HEK293 (cell line): Measurements from ENCODE around the gene CACNB4.

Source experiments
- CTCF ChIA-PET: fragments of 350-600 bp; formaldehyde crosslinking; extraction: SDS; loops from one replicate; lab custom pipeline; 2021; ENCODE audit warnings: antibody characterized with exemption; lab: Yijun Ruan, JAX
- POLR2A ChIA-PET: fragments of 300-600 bp; formaldehyde crosslinking; extraction: SDS; loops from one replicate; lab custom pipeline; 2020; ENCODE audit warnings: antibody characterized with exemption, inconsistent platforms; lab: Yijun Ruan, JAX
- H3K27ac ChIP-seq: fragments of 200-500 bp; sonication (Bioruptor generic); 2 replicates; pipeline ENCODE4 v1.5.1; 2014; ENCODE audit warnings: low read depth, low read length, control low read depth, inconsistent platforms; ENCODE audit errors: extremely low read depth
- H3K36me3 ChIP-seq, 2 experiments: fragments of 200-500 bp in 1 of 2; sonication (Bioruptor generic) in 1 of 2; 1 replicate in 1 of 2; 2 replicates in 1 of 2; pipeline ENCODE4 v1.5.1; 2014 to 2017; ENCODE audit warnings: inconsistent platforms in 2 of 2, low read length in 2 of 2; ENCODE audit not compliant: control insufficient read depth in 2 of 2, insufficient read depth in 1 of 2
- H3K4me1 ChIP-seq: fragments of 200-500 bp; sonication (Bioruptor generic); 2 replicates; pipeline ENCODE4 v1.5.1; 2014; ENCODE audit warnings: mild to moderate bottlenecking, low read length, inconsistent platforms; ENCODE audit not compliant: control insufficient read depth, insufficient read depth
- H3K4me3 ChIP-seq: 2 replicates; pipeline ENCODE4 v1.5.1; 2011; ENCODE audit warnings: low read depth, mild to moderate bottlenecking, control low read depth, low read length, moderate library complexity
- H3K9me3 ChIP-seq: fragments of 200-500 bp; sonication (Bioruptor generic); 2 replicates; pipeline ENCODE4 v1.5.1; 2014; ENCODE audit warnings: low read depth, low read length, inconsistent platforms; ENCODE audit not compliant: control insufficient read depth, insufficient read depth
- BCL11A ChIP-seq: fragments of 450-650 bp; formaldehyde crosslinking; IDR thresholded peaks from 2 replicates; pipeline ENCODE4 v1.5.1; 2016; ENCODE audit warnings: low read depth, missing biosample characterization, missing genetic modification characterization
- EGR2 ChIP-seq: fragments of 450-650 bp; formaldehyde crosslinking; IDR thresholded peaks from 2 replicates; pipeline ENCODE4 v1.5.1; 2016; ENCODE audit warnings: low read depth, missing biosample characterization, missing genetic modification characterization
- GLIS1 ChIP-seq: fragments of 450-650 bp; formaldehyde crosslinking; IDR thresholded peaks from 2 replicates; pipeline ENCODE4 v1.5.1; 2016; ENCODE audit warnings: missing biosample characterization, missing genetic modification characterization
- IKZF3 ChIP-seq: fragments of 450-650 bp; IDR thresholded peaks from 2 replicates; pipeline ENCODE4 v1.5.0; 2018; ENCODE audit warnings: missing biosample characterization, mild to moderate bottlenecking, missing genetic modification characterization, moderate library complexity
- KLF16 ChIP-seq: fragments of 450-650 bp; formaldehyde crosslinking; IDR thresholded peaks from 2 replicates; pipeline ENCODE4 v1.5.1; 2017; ENCODE audit warnings: missing biosample characterization, missing genetic modification characterization
- MEIS1 ChIP-seq: sonication (generic); formaldehyde crosslinking; IDR thresholded peaks from 2 replicates; pipeline ENCODE4 v1.8.1; 2022; ENCODE audit warnings: missing genetic modification reagents, mild to moderate bottlenecking, borderline replicate concordance
- OSR2 ChIP-seq: fragments of 450-650 bp; formaldehyde crosslinking; IDR thresholded peaks from 2 replicates; pipeline ENCODE4 v1.5.1; 2016; ENCODE audit warnings: missing biosample characterization, missing genetic modification characterization
- REPIN1 ChIP-seq: fragments of 450-650 bp; formaldehyde crosslinking; IDR thresholded peaks from 2 replicates; pipeline ENCODE4 v1.5.1; 2017; ENCODE audit warnings: missing biosample characterization, missing genetic modification characterization, low read depth
- REST ChIP-seq: fragments of 450-650 bp; formaldehyde crosslinking; IDR thresholded peaks from 2 replicates; pipeline ENCODE4 v1.5.1; 2016; ENCODE audit warnings: missing biosample characterization, missing genetic modification characterization
- SALL2 ChIP-seq: fragments of 450-650 bp; formaldehyde crosslinking; IDR thresholded peaks from 2 replicates; pipeline ENCODE4 v1.5.0; 2017; ENCODE audit warnings: missing biosample characterization, mild to moderate bottlenecking, missing genetic modification characterization, borderline replicate concordance
- ZBTB44 ChIP-seq: fragments of 450-650 bp; IDR thresholded peaks from 2 replicates; pipeline ENCODE4 v1.5.1; 2018; ENCODE audit warnings: missing biosample characterization, mild to moderate bottlenecking, missing genetic modification characterization
- ZEB2 ChIP-seq: fragments of 450-650 bp; formaldehyde crosslinking; IDR thresholded peaks from 2 replicates; pipeline ENCODE4 v1.5.1; 2016; ENCODE audit warnings: missing biosample characterization, missing genetic modification characterization
- ZNF112 ChIP-seq: fragments of 450-650 bp; formaldehyde crosslinking; IDR thresholded peaks from 2 replicates; pipeline ENCODE4 v1.5.0; 2017; ENCODE audit warnings: missing biosample characterization, missing genetic modification characterization
- ZNF133 ChIP-seq: fragments of 450-650 bp; formaldehyde crosslinking; IDR thresholded peaks from 2 replicates; pipeline ENCODE4 v1.5.1; 2016; ENCODE audit warnings: missing biosample characterization, missing genetic modification characterization
- ZNF174 ChIP-seq: fragments of 450-650 bp; formaldehyde crosslinking; IDR thresholded peaks from 2 replicates; pipeline ENCODE4 v1.5.0; 2017; ENCODE audit warnings: missing biosample characterization, mild to moderate bottlenecking, missing genetic modification characterization
- ZNF24 ChIP-seq: fragments of 450-650 bp; formaldehyde crosslinking; IDR thresholded peaks from 2 replicates; pipeline ENCODE4 v1.5.1; 2016; ENCODE audit warnings: missing biosample characterization, missing genetic modification characterization
- ZNF350 ChIP-seq: fragments of 450-650 bp; formaldehyde crosslinking; IDR thresholded peaks from 2 replicates; pipeline ENCODE4 v1.5.0; 2017; ENCODE audit warnings: missing biosample characterization, mild to moderate bottlenecking, missing genetic modification characterization
- ZNF530 ChIP-seq: fragments of 450-650 bp; formaldehyde crosslinking; IDR thresholded peaks from 2 replicates; pipeline ENCODE4 v1.5.1; 2016; ENCODE audit warnings: low read depth, missing biosample characterization, missing genetic modification characterization
- ZNF600 ChIP-seq: fragments of 450-650 bp; formaldehyde crosslinking; IDR thresholded peaks from 2 replicates; pipeline ENCODE4 v1.5.1; 2016; ENCODE audit warnings: missing biosample characterization, missing genetic modification characterization
- ZNF629 ChIP-seq: fragments of 450-650 bp; formaldehyde crosslinking; IDR thresholded peaks from 2 replicates; pipeline ENCODE4 v1.5.1; 2017; ENCODE audit warnings: missing biosample characterization, missing genetic modification characterization
- ZNF660 ChIP-seq: fragments of 450-650 bp; IDR thresholded peaks from 2 replicates; pipeline ENCODE4 v1.5.1; 2018; ENCODE audit warnings: missing biosample characterization, mild to moderate bottlenecking, missing genetic modification characterization
- ZNF747 ChIP-seq: fragments of 450-650 bp; formaldehyde crosslinking; IDR thresholded peaks from 2 replicates; pipeline ENCODE4 v1.5.1; 2016; ENCODE audit warnings: missing biosample characterization, missing genetic modification characterization
- ZNF76 ChIP-seq: fragments of 450-650 bp; formaldehyde crosslinking; IDR thresholded peaks from 2 replicates; pipeline ENCODE4; 2016; ENCODE audit warnings: low read depth, missing biosample characterization, missing genetic modification characterization, borderline replicate concordance
- ZNF792 ChIP-seq: fragments of 450-650 bp; formaldehyde crosslinking; IDR thresholded peaks from 2 replicates; pipeline ENCODE4 v1.5.1; 2016; ENCODE audit warnings: missing biosample characterization, missing genetic modification characterization
- TF ChIP-seq, protein P1 (sequence below): fragments of 450-650 bp; formaldehyde crosslinking; optimal IDR thresholded peaks from 2 replicates; pipeline ENCODE3; 2016; ENCODE audit warnings: missing biosample characterization, mild to moderate bottlenecking, missing genetic modification characterization
- TF ChIP-seq, protein P2 (sequence below): fragments of 450-650 bp; formaldehyde crosslinking; IDR thresholded peaks from 2 replicates; pipeline ENCODE4 v1.5.1; 2016; ENCODE audit warnings: missing biosample characterization, missing genetic modification characterization
- TF ChIP-seq, protein P3 (sequence below): IDR thresholded peaks from 2 replicates; pipeline ENCODE4 v1.6.1; 2011; ENCODE audit warnings: mild to moderate bottlenecking, low read depth, low read length, borderline replicate concordance

CACNB4 gene

GRCh38 chr2:151945602-151946001 is 153.2 kb downstream of the CACNB4 start:
- Histone ChIP-seq H3K27ac (no peak overlapping the region), H3K4me3 (no peak overlapping the region), H3K4me1 (peaks cover 5% of the 10 kb centered on the region), H3K36me3 (no peaks in the 10 kb centered on the region), H3K9me3 (no peaks in the 10 kb centered on the region)
- ChIA-PET CTCF (no interaction called here), POLR2A (no interaction called here)
- no peak for TF ChIP-seq GLIS1 (tag by site-specific recombination)
- no peak for TF ChIP-seq ZNF629 (tag by site-specific recombination)
- no peak for TF ChIP-seq ZNF792 (tag by site-specific recombination)
- no peak for TF ChIP-seq KLF16 (tag by site-specific recombination)
- no peak for TF ChIP-seq ZNF24
- TF ChIP-seq EGR2 (tag by site-specific recombination), result no peak
- TF ChIP-seq, protein P1, sequence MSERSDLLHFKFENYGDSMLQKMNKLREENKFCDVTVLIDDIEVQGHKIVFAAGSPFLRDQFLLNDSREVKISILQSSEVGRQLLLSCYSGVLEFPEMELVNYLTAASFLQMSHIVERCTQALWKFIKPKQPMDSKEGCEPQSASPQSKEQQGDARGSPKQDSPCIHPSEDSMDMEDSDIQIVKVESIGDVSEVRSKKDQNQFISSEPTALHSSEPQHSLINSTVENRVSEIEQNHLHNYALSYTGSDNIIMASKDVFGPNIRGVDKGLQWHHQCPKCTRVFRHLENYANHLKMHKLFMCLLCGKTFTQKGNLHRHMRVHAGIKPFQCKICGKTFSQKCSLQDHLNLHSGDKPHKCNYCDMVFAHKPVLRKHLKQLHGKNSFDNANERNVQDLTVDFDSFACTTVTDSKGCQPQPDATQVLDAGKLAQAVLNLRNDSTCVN (tag by site-specific recombination), result no peak
- TF ChIP-seq BCL11A (tag by site-specific recombination), result no peak
- TF ChIP-seq, protein P2, sequence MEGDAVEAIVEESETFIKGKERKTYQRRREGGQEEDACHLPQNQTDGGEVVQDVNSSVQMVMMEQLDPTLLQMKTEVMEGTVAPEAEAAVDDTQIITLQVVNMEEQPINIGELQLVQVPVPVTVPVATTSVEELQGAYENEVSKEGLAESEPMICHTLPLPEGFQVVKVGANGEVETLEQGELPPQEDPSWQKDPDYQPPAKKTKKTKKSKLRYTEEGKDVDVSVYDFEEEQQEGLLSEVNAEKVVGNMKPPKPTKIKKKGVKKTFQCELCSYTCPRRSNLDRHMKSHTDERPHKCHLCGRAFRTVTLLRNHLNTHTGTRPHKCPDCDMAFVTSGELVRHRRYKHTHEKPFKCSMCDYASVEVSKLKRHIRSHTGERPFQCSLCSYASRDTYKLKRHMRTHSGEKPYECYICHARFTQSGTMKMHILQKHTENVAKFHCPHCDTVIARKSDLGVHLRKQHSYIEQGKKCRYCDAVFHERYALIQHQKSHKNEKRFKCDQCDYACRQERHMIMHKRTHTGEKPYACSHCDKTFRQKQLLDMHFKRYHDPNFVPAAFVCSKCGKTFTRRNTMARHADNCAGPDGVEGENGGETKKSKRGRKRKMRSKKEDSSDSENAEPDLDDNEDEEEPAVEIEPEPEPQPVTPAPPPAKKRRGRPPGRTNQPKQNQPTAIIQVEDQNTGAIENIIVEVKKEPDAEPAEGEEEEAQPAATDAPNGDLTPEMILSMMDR (tag by site-specific recombination), result no peak
- no peak for TF ChIP-seq ZNF600 (tag by site-specific recombination)
- no peak for TF ChIP-seq SALL2
- TF ChIP-seq, protein P3, sequence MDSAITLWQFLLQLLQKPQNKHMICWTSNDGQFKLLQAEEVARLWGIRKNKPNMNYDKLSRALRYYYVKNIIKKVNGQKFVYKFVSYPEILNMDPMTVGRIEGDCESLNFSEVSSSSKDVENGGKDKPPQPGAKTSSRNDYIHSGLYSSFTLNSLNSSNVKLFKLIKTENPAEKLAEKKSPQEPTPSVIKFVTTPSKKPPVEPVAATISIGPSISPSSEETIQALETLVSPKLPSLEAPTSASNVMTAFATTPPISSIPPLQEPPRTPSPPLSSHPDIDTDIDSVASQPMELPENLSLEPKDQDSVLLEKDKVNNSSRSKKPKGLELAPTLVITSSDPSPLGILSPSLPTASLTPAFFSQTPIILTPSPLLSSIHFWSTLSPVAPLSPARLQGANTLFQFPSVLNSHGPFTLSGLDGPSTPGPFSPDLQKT, result no peak
- TF ChIP-seq OSR2 (tag by site-specific recombination), result no peak
- no peak for TF ChIP-seq ZNF530 (tag by site-specific recombination)
- TF ChIP-seq ZNF350 (tag by site-specific recombination), result no peak
- no peak for TF ChIP-seq ZBTB44 (tag by site-specific recombination)
- no peak for TF ChIP-seq ZNF133 (tag by site-specific recombination)

GRCh38 chr2:151945186-151945585 is 153.7 kb downstream of the CACNB4 start:
- Histone ChIP-seq H3K9me3 (no peaks in the 10 kb centered on the region), H3K27ac (no peak overlapping the region), H3K4me3 (no peak overlapping the region), H3K36me3 (no peaks in the 10 kb centered on the region), H3K4me1 (peaks cover 5% of the 10 kb centered on the region)
- CTCF ChIA-PET, result no interaction called here
- TF ChIP-seq REPIN1 (tag by site-specific recombination) (no peak), ZNF629 (tag by site-specific recombination) (no peak), ZNF76 (no peak), ZEB2 (no peak), ZNF174 (tag by site-specific recombination) (no peak), ZNF747 (tag by site-specific recombination) (no peak), ZNF660 (tag by site-specific recombination) (no peak), IKZF3 (no peak), REST (no peak), MEIS1 (no peak), ZNF112 (tag by site-specific recombination) (no peak)
- POLR2A ChIA-PET, result no interaction called here
